Endodermal cell (in vitro differentiated cells): ENCODE results near the gene INVS. TPM values are rescaled to one million over a fixed set of nuclear protein-coding genes. Genes with fewer than 3 reads are reported as not detected.

Experiments used
- DNase-seq: peaks from one replicate; pipeline ENCODE4 v3.0.0-alpha.2; 2017
- H3K27ac ChIP-seq: 2 replicates; pipeline ENCODE4 v1.5.1; 2013; ENCODE audit warnings: mild to moderate bottlenecking, low read depth, low read length, moderate library complexity
- H3K27me3 ChIP-seq: 2 replicates; pipeline ENCODE4 v1.6.1; 2013; ENCODE audit warnings: mild to moderate bottlenecking, low read length, moderate library complexity; ENCODE audit not compliant: insufficient read depth, control insufficient read depth, poor library complexity, severe bottlenecking
- H3K36me3 ChIP-seq: 2 replicates; pipeline ENCODE4 v1.7.0; 2013; ENCODE audit warnings: mild to moderate bottlenecking, low read length, moderate library complexity; ENCODE audit not compliant: control insufficient read depth, insufficient read depth
- H3K4me1 ChIP-seq: one replicate; pipeline ENCODE4 v1.7.0; 2013; ENCODE audit warnings: low read length; ENCODE audit not compliant: control insufficient read depth, insufficient read depth
- H3K4me3 ChIP-seq: 2 replicates; pipeline ENCODE4 v1.5.1; 2013; ENCODE audit warnings: mild to moderate bottlenecking, low read length, moderate library complexity
- H3K9ac ChIP-seq: 2 replicates; pipeline ENCODE4 v1.6.1; 2013; ENCODE audit warnings: mild to moderate bottlenecking, low read length, moderate library complexity; ENCODE audit not compliant: poor library complexity, severe bottlenecking; ENCODE audit errors: extremely low read depth
- H3K9me3 ChIP-seq: 2 replicates; pipeline ENCODE4 v1.6.1; 2013; ENCODE audit warnings: mild to moderate bottlenecking, low read length, moderate library complexity; ENCODE audit not compliant: control insufficient read depth
- H3K27ac Mint-ChIP-seq: 2 replicates; pipeline ENCODE4 v1.8.0; 2020; ENCODE audit warnings: mixed read lengths
- H3K27me3 Mint-ChIP-seq: 2 replicates; pipeline ENCODE4 v1.8.0; 2021; ENCODE audit warnings: mild to moderate bottlenecking, mixed read lengths; ENCODE audit not compliant: insufficient read depth
- H3K36me3 Mint-ChIP-seq: 2 replicates; pipeline ENCODE4 v1.8.0; 2020; ENCODE audit warnings: low read depth, mixed read lengths
- H3K4me1 Mint-ChIP-seq: 2 replicates; pipeline ENCODE4 v1.8.0; 2020; ENCODE audit warnings: mixed read lengths
- H3K4me3 Mint-ChIP-seq: 2 replicates; pipeline ENCODE4 v1.8.0; 2020; ENCODE audit warnings: mild to moderate bottlenecking, moderate library complexity, mixed read lengths
- H3K9me3 Mint-ChIP-seq: 2 replicates; pipeline ENCODE4 v1.8.0; 2020; ENCODE audit warnings: mild to moderate bottlenecking, mixed read lengths
- CTCF ChIP-seq: fragments of 200-600 bp; sonication (generic); conservative IDR thresholded peaks from 2 replicates; pipeline ENCODE4 v1.5.0; 2021; ENCODE audit warnings: antibody characterized with exemption, mild to moderate bottlenecking
- WGBS, 2 experiments: methylation state at CpG; one replicate each; pipeline versions ENCODE4 v1.1.5 to v1.1.7; 2013; ENCODE audit warnings: missing lambda C conversion rate in 2 of 2, mixed read lengths in 1 of 2; ENCODE audit not compliant: insufficient coverage in 1 of 2, insufficient read length in 1 of 2; 5-methylcytosine and 5-hydroxymethylcytosine counted together
- total RNA-seq, 2 donors: library from RNA; stranded (reverse); fragmentation: NEBNext Ultra II Directional in 1 of 2; extraction: Animal tissue kit (Norgen Biotek cat#: 25700) in 1 of 2; gene quantifications; 2 replicates in 1 of 2; 3 replicates in 1 of 2; pipeline ENCODE4 v1.2.1, GENCODE V29; 2021

The INVS gene
- total RNA-seq, 2 donors from 2014 or later, result 22.8 to 26.6 TPM

GRCh38 chr9:100240512-100240911 lies 141.5 kb downstream of the INVS start:
- Histone ChIP-seq H3K36me3 (peaks cover 10% of the 10 kb centered on the region), H3K4me1 (no peaks in the 10 kb centered on the region), H3K27ac (no peak overlapping the region), H3K4me3 (no peak overlapping the region), H3K9ac (no peak overlapping the region), H3K27me3 (no peaks in the 10 kb centered on the region), H3K9me3 (peaks cover 17% of the 10 kb centered on the region)
- Mint-ChIP-seq H3K4me1 (no peaks in the 10 kb centered on the region), H3K4me3 (no peak overlapping the region), H3K27me3 (no peaks in the 10 kb centered on the region), H3K9me3 (peaks cover 21% of the 10 kb centered on the region), H3K27ac (no peak overlapping the region), H3K36me3 (peaks cover 38% of the 10 kb centered on the region)
- DNase-seq, result no peak
- TF ChIP-seq CTCF, result no peak
- 80% methylated on average over 1 of the region's 2 CpGs; no CpG with 5 or more reads in 1 of the 2 experiments for WGBS, 2 experiments

GRCh38 chr9:100267211-100267610 lies 168.2 kb downstream of the INVS start:
- Histone ChIP-seq H3K36me3 (peaks cover 11% of the 10 kb centered on the region), H3K27me3 (no peaks in the 10 kb centered on the region), H3K27ac (no peak overlapping the region), H3K9me3 (peaks cover 29% of the 10 kb centered on the region), H3K9ac (no peak overlapping the region), H3K4me3 (no peak overlapping the region), H3K4me1 (no peaks in the 10 kb centered on the region)
- H3K4me1 Mint-ChIP-seq, result no peaks in the 10 kb centered on the region
- peaks cover 9% of the 10 kb centered on the region for H3K9me3 Mint-ChIP-seq
- no peak overlapping the region for H3K27ac Mint-ChIP-seq
- WGBS, 2 experiments, result 94 to 100% methylated on average over 3 of the region's 3 CpGs
- DNase-seq, result no peak
- no peak for TF ChIP-seq CTCF
- H3K27me3 Mint-ChIP-seq, result no peaks in the 10 kb centered on the region
- H3K4me3 Mint-ChIP-seq, result no peak overlapping the region
- peaks cover 33% of the 10 kb centered on the region for H3K36me3 Mint-ChIP-seq

DNA sequence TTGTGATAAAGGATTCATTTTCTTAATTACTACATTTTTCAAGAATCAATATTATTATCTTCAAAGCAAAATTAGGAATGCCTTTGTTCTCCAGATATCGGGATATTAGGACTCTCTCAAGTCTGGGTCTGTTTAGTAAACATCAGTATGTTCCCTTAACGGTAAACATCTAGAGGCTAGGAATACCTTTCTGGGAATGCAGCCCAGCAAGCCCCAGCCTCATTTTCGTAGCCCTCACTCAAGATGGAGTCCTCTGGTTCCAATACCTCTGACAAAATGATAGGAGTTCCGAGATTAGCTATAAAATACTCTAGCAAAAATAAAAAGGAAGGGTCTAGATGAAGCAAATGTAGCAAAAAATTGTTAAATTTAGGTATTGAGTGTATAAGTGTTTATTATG lies 169.2 kb downstream of the INVS start:
- no peak for DNase-seq
- WGBS, 2 experiments, result 94 to 100% methylated on average over 3 to 4 of the region's 4 CpGs
- H3K36me3 ChIP-seq, result peaks cover 11% of the 10 kb centered on the region
- H3K4me1 Mint-ChIP-seq, result no peaks in the 10 kb centered on the region
- peaks cover 6% of the 10 kb centered on the region for H3K9me3 Mint-ChIP-seq
- H3K36me3 Mint-ChIP-seq, result peaks cover 37% of the 10 kb centered on the region
- H3K9me3 ChIP-seq, result peaks cover 18% of the 10 kb centered on the region
- no peak overlapping the region for H3K27ac ChIP-seq
- no peak overlapping the region for H3K4me3 Mint-ChIP-seq
- no peak overlapping the region for H3K4me3 ChIP-seq
- H3K27me3 Mint-ChIP-seq, result no peaks in the 10 kb centered on the region
- H3K27ac Mint-ChIP-seq, result no peak overlapping the region
- no peaks in the 10 kb centered on the region for H3K27me3 ChIP-seq
- H3K4me1 ChIP-seq, result no peaks in the 10 kb centered on the region
- no peak overlapping the region for H3K9ac ChIP-seq
- no peak for TF ChIP-seq CTCF
